HEK293 (cell line): ENCODE data around the gene UBE3C.

Experiments
- CTCF ChIP-seq: fragments of 450-650 bp; formaldehyde crosslinking; IDR thresholded peaks from 2 replicates; pipeline ENCODE4 v1.5.1; 2016; ENCODE audit warnings: missing biosample characterization, missing genetic modification characterization
- MEIS1 ChIP-seq: sonication (generic); formaldehyde crosslinking; IDR thresholded peaks from 2 replicates; pipeline ENCODE4 v1.8.1; 2022; ENCODE audit warnings: missing genetic modification reagents, mild to moderate bottlenecking, borderline replicate concordance
- YY1 ChIP-seq: fragments of 450-650 bp; formaldehyde crosslinking; IDR thresholded peaks from 2 replicates; pipeline ENCODE4 v1.5.1; 2018; ENCODE audit warnings: missing biosample characterization, missing genetic modification characterization

DNA sequence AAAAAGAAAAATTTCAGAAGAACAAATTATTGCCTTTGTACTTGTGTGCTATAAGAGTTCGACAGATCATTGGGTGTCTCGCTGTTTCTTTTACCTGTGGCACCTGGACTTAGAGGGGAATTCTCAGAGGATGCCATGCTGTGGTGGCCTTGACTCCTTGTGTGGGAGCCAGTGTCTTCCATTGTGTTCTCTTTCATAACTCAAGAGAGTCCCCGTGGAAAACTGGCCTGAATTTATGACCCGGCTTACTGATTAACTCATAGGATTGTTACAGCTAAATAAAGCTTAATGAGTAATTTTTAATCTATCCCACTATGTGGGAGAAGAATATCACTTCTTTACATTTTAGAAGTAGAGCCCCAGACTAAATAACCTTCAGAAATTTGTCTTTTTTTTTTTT lies 54.5 kb downstream of the UBE3C start:
- TF ChIP-seq MEIS1 (CRISPR knock-in tag) (no peak), CTCF (tag by site-specific recombination) (no peak), YY1 (no peak)
